KOPT-K1 (cell line): ENCODE measurements around the gene SCFD2.

Experiments used
- H3K27ac ChIP-seq: fragments of 200-600 bp; sonication (generic); 2 replicates; pipeline ENCODE4 v1.5.1; 2016; ENCODE audit warnings: antibody characterized with exemption, mild to moderate bottlenecking, low read depth, low read length; ENCODE audit not compliant: poor library complexity, severe bottlenecking
- H3K36me3 ChIP-seq: fragments of 200-600 bp; sonication (generic); 2 replicates; pipeline ENCODE4 v1.5.1; 2017; ENCODE audit warnings: antibody characterized with exemption, mild to moderate bottlenecking, low read length, moderate library complexity; ENCODE audit not compliant: insufficient read depth
- H3K9me3 ChIP-seq: fragments of 200-600 bp; sonication (generic); 2 replicates; pipeline ENCODE4 v1.5.1; 2017; ENCODE audit warnings: antibody characterized with exemption, low read length, mild to moderate bottlenecking; ENCODE audit not compliant: insufficient read depth, poor library complexity, severe bottlenecking

SCFD2 gene

DNA sequence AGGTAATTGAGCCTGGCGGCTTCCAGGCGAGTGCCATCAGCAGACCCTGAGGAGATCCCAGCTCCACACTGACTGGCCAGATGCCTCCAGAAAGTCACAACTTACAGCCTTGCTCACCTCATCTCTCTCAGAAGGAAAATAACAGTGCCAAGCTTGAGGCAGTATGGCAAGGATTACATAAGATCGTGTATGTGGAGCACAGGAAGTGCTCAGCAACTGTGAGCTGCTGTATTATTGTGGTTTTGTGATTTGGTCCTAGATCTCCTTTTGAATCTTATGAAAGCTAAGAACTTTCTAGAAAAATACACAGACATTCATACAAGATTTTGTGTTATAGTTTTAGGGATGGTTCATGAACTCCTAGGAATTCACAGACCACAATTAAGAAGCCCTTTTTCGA lies 489.8 kb downstream of the SCFD2 start:
- Histone ChIP-seq H3K9me3 (no peaks in the 10 kb centered on the region), H3K27ac (no peak overlapping the region), H3K36me3 (no peaks in the 10 kb centered on the region)

GRCh38 chr4:52874948-52875347 lies 490.9 kb downstream of the SCFD2 start:
- Histone ChIP-seq H3K9me3 (no peaks in the 10 kb centered on the region), H3K36me3 (no peaks in the 10 kb centered on the region), H3K27ac (no peak overlapping the region)

GRCh38 chr4:52873861-52874343 lies 492.0 kb downstream of the SCFD2 start:
- Histone ChIP-seq H3K27ac (no peak overlapping the region), H3K36me3 (no peaks in the 10 kb centered on the region), H3K9me3 (no peaks in the 10 kb centered on the region)

DNA sequence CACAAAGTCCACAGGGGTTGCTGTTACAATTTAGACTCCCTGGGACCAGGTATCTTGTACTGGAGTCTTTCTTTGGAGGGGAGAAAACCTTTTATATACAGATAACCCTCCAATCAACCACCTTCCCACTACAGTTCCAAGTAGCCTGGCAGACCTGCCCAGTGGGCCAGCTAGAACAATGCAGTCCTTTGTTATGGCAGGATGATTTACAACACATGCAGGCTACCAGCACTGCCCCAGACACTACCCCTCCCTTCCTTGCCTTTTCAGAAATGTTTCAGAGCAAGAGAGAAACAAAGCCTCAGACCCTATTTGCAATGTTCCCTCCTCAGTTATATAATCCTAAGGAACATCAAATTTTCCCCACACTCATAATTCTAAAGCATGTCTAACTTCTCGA lies 492.7 kb downstream of the SCFD2 start:
- H3K9me3 ChIP-seq = no peaks in the 10 kb centered on the region
- no peaks in the 10 kb centered on the region for H3K36me3 ChIP-seq
- H3K27ac ChIP-seq = no peak overlapping the region

DNA sequence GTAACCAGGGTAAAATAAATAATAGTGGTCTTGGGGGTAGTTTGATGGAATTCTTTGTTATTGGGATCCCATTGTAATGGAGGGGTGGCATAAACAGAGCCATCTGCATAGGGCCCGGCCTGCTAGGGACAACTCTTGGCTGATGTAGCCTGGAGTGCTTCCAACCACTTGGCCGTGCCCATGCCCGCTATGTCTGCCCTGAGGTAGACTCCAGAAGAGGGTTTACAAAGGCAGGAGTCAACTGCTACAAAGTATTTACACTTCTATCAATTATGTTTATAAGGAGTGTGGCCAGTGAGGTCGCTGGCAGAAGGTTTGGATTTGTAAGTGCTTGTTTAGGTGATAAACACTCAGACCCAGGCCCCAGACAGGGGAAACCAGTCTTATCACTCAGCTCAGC lies 495.6 kb downstream of the SCFD2 start:
- H3K36me3 ChIP-seq = no peaks in the 10 kb centered on the region
- no peak overlapping the region for H3K27ac ChIP-seq
- H3K9me3 ChIP-seq = no peaks in the 10 kb centered on the region

DNA sequence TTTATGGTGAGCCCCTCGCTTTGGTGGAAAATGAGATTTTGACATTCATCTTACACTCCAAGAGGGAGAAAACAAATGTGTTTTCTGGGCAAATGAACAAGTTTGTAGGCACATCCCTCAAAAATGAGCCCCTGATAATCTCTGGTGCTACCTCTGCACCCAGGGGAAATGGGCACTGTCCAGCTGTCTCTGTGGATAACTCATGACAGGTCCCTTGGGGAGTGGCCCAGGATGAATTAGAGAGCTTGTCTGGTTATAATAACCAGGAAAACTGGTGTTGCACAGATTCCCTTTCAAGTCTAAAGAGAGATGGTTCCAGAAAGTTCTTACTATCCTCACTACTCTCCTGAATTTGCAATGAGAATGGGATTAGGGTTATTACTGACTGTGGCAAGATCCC lies 496.2 kb downstream of the SCFD2 start:
- Histone ChIP-seq H3K36me3 (no peaks in the 10 kb centered on the region), H3K9me3 (no peaks in the 10 kb centered on the region), H3K27ac (no peak overlapping the region)

- no peaks in the 10 kb centered on the region for H3K36me3 ChIP-seq
- no peaks in the 10 kb centered on the region for H3K9me3 ChIP-seq
- no peak overlapping the region for H3K27ac ChIP-seq
Observed at GRCh38 chr4:52869196-52869595, 496.7 kb downstream of the SCFD2 start.

DNA sequence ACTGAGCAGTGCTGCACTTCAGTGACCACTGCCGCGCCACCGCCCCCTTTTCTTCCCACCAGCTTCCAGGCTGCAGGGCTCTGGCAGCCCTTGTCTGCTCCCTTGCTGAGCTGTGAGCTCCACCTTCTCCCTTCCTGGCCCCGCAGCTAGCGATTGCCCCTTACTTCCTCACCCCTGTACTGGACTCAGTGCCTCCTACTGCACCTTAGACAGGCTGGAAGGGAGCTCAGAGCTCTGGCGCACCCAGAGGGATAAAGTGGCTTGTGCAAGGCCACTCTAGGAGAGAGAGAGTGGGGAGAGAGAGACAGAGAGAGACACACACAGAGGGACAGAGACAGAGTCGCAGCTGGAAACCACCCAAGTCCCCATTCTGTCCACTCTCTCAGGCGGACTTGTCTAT lies 497.7 kb downstream of the SCFD2 start:
- Histone ChIP-seq H3K9me3 (no peaks in the 10 kb centered on the region), H3K27ac (no peak overlapping the region), H3K36me3 (no peaks in the 10 kb centered on the region)

DNA sequence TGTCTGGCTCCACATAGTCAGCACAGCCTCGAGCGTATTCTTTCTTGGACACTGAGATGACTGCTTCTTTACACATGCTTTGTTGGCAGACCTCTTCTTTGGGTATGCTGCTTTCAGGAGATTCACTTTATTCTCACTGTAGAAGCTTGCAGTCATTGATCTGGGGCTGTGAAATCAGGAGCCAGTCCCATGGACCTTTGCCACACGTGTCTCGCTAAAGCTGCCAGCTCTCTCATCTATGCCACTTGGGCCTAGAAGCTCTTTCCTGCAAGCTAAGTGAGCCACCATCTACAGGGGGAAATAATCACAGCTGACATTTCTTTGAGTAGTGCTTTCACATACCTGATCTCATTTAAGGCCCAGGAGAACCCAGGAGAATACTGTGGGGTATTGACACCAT lies 498.7 kb downstream of the SCFD2 start:
- H3K9me3 ChIP-seq = no peaks in the 10 kb centered on the region
- H3K27ac ChIP-seq = no peak overlapping the region

GRCh38 chr4:52866734-52867133 lies 499.1 kb downstream of the SCFD2 start:
- H3K36me3 ChIP-seq = no peaks in the 10 kb centered on the region
- H3K27ac ChIP-seq = no peak overlapping the region
- no peaks in the 10 kb centered on the region for H3K9me3 ChIP-seq

More for the DNA sequence above, 498.7 kb downstream of the SCFD2 start:
- no peaks in the 10 kb centered on the region for H3K36me3 ChIP-seq

DNA sequence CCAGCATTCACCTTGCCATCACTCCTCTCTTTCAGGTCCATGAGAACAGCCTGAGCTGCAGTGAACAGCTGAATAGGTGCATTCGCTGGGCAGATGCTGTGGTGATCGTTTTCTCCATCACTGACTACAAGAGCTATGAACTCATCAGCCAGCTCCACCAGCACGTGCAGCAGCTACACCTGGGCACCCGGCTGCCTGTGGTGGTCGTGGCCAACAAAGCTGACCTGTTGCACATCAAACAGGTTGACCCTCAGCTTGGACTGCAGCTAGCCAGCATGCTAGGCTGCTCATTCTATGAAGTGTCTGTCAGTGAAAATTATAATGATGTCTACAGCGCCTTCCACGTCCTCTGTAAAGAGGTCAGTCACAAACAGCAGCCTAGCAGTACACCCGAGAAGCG lies 500.6 kb downstream of the SCFD2 start:
- Histone ChIP-seq H3K9me3 (no peaks in the 10 kb centered on the region), H3K36me3 (no peaks in the 10 kb centered on the region), H3K27ac (no peak overlapping the region)

GRCh38 chr4:52864793-52865192 lies 501.1 kb downstream of the SCFD2 start:
- no peaks in the 10 kb centered on the region for H3K36me3 ChIP-seq
- no peak overlapping the region for H3K27ac ChIP-seq
- H3K9me3 ChIP-seq = no peaks in the 10 kb centered on the region

- Histone ChIP-seq H3K27ac (no peak overlapping the region), H3K9me3 (peaks cover 7% of the 10 kb centered on the region), H3K36me3 (no peaks in the 10 kb centered on the region)
Observed at GRCh38 chr4:52863324-52863723, 502.5 kb downstream of the SCFD2 start.

DNA sequence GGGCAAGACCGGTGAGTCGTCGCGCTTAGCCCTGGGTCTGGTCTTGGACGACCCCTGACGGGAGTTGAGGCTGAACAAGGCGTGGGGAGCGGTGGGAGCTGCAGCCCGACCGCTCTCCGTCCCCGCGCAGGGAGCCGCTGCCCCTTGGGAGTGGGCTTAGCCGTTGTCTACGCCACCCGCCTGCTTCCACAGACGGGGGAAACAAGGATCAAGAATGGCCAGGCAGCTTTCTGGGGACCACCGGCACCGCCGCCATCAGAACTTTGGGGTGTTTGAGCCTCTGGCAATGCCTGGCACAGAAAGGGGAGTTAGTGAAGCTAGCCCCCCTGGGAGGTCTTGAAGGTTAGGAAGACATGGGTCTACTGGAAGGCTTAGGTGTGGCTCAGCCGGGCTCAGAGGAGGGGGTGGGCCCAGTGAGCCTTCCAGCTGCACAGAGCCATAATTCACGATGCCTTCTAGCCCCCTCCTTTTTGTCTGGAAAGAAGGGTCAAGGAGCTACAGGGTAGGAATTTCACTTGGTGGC lies 503.2 kb downstream of the SCFD2 start:
- Histone ChIP-seq H3K36me3 (no peaks in the 10 kb centered on the region), H3K27ac (no peak overlapping the region), H3K9me3 (peaks cover 13% of the 10 kb centered on the region)

GRCh38 chr4:52861879-52862616 lies 503.8 kb downstream of the SCFD2 start, which contains the start of gene RASL11B:
TSS of gene RASL11B (plus strand) at chr4:52862317. CDS start at chr4:52862508, 191 bp downstream.
- Histone ChIP-seq H3K36me3 (no peaks in the 10 kb centered on the region), H3K27ac (no peak within 1 kb of the TSS), H3K9me3 (peaks cover 20% of the 10 kb centered on the region)
